ENCODE results near the gene TPSAB1.
"Not testable (repeated sequence)": the region's sequence is repeated elsewhere in the genome, so short reads cannot be mapped to it uniquely, and the experiment has no call there.

DNA sequence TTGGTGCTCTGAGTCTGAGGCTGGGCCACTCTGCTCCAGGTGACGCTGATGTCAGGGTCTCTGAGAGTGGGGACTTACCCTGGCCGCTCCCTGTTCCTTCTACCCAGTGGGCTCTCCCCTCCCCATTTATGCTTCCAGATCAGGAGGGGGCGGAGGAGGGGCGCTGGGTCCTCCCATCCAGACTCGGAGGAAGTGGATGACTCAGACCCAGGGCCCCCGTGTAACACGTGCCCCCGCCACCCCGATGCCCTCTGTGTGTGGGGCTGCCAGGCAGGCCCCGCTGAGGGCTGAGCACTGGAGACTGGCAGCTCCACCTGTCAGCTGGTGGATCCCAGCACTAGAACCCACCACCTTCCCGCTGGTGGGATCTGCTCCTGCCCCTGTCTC lies 10.4 kb upstream of the TPSAB1 start, which contains the start of gene TPSB2:
- TF ChIP-seq POLR2A, POLR2AphosphoS5 (IDR thresholded peaks at IDR 0.05): not testable (repeated sequence)
- TF ChIP-seq, protein P1, sequence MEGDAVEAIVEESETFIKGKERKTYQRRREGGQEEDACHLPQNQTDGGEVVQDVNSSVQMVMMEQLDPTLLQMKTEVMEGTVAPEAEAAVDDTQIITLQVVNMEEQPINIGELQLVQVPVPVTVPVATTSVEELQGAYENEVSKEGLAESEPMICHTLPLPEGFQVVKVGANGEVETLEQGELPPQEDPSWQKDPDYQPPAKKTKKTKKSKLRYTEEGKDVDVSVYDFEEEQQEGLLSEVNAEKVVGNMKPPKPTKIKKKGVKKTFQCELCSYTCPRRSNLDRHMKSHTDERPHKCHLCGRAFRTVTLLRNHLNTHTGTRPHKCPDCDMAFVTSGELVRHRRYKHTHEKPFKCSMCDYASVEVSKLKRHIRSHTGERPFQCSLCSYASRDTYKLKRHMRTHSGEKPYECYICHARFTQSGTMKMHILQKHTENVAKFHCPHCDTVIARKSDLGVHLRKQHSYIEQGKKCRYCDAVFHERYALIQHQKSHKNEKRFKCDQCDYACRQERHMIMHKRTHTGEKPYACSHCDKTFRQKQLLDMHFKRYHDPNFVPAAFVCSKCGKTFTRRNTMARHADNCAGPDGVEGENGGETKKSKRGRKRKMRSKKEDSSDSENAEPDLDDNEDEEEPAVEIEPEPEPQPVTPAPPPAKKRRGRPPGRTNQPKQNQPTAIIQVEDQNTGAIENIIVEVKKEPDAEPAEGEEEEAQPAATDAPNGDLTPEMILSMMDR (IDR thresholded peaks at IDR 0.05) = not testable (repeated sequence)
